ENCODE results near the gene REXO1.

The REXO1 gene

GRCh38 chr19:1847684-1848398, 442 bp downstream of the REXO1 start:
- no peak for DNase-seq

- DNase-seq: no peak
Observed at GRCh38 chr19:1847348-1847683, 967 bp downstream of the REXO1 start.

GRCh38 chr19:1846517-1847204, 1.6 kb downstream of the REXO1 start:
- DNase-seq: no peak

GRCh38 chr19:1845642-1846041, 2.6 kb downstream of the REXO1 start:
- no peak for DNase-seq

- no peak for DNase-seq
Observed at GRCh38 chr19:1845125-1845515, 3.2 kb downstream of the REXO1 start.

GRCh38 chr19:1844513-1845124, 3.7 kb downstream of the REXO1 start:
- DNase-seq: no peak

GRCh38 chr19:1843646-1844394, 4.5 kb downstream of the REXO1 start:
- no peak for DNase-seq

GRCh38 chr19:1843116-1843515, 5.2 kb downstream of the REXO1 start:
- no peak for DNase-seq

- DNase-seq: no peak
Observed at GRCh38 chr19:1841209-1841924, 6.9 kb downstream of the REXO1 start.

- DNase-seq: no peak
Observed at GRCh38 chr19:1840541-1841115, 7.7 kb downstream of the REXO1 start.

- no peak for DNase-seq
Observed at GRCh38 chr19:1839658-1840540, 8.4 kb downstream of the REXO1 start.

GRCh38 chr19:1837625-1838105, 10.6 kb downstream of the REXO1 start:
- DNase-seq: no peak

GRCh38 chr19:1837222-1837565, 11.1 kb downstream of the REXO1 start:
- DNase-seq: no peak

- DNase-seq: no peak
Observed at GRCh38 chr19:1836458-1837221, 11.6 kb downstream of the REXO1 start.

- DNase-seq: no peak
Observed at GRCh38 chr19:1833540-1833939, 14.7 kb downstream of the REXO1 start.

- DNase-seq: no peak
Observed at GRCh38 chr19:1832046-1832663, 16.1 kb downstream of the REXO1 start.

- DNase-seq: no peak
Observed at GRCh38 chr19:1830978-1831377, 17.3 kb downstream of the REXO1 start.

GRCh38 chr19:1830568-1830967, 17.7 kb downstream of the REXO1 start:
- no peak for DNase-seq

GRCh38 chr19:1829958-1830357, 18.3 kb downstream of the REXO1 start:
- no peak for DNase-seq

Measured in left hindlimb (tissue), 1 donor.